Endothelial cell of umbilical vein (primary cell): ENCODE measurements around the gene GALNT11. TPM values are rescaled to one million over a fixed set of nuclear protein-coding genes. Genes with fewer than 3 reads are reported as not detected.

ENCODE experiments used
- BruUV-seq: library from RNA; stranded (reverse); fragments of 400-500 nt; replicated peaks from 2 replicates; lab custom pipeline; 2021; lab: Mats Ljungman, UMichigan
- CTCF ChIA-PET: fragments of 300-600, 350-600 bp; sonication (Branson Sonifier 250); formaldehyde crosslinking; loops from one replicate; lab custom pipeline; 2021; ENCODE audit warnings: antibody characterized with exemption, inconsistent platforms; lab: Charles Lee
- POLR2A ChIA-PET: fragments of 300-600, 350-600 bp; sonication (Branson Sonifier 250); formaldehyde crosslinking; loops from one replicate; lab custom pipeline; 2021; ENCODE audit warnings: antibody characterized with exemption, inconsistent platforms; lab: Charles Lee
- DNase-seq: peaks from one replicate; pipeline ENCODE4 v3.0.0-alpha.2; 2011; ENCODE audit warnings: low read depth, low spot score
- FAIRE-seq: peaks from 2 replicates; lab custom pipeline; 2011; peaks lifted over from hg19 to GRCh38; lab: Jason Lieb, UNC
- H2AFZ ChIP-seq: 2 replicates; pipeline ENCODE4 v1.6.0; 2012; ENCODE audit warnings: low read depth, low read length, control low read depth, inconsistent platforms
- H3K27ac ChIP-seq: 2 replicates; pipeline ENCODE4 v1.5.1; 2011; ENCODE audit warnings: low read depth, mild to moderate bottlenecking, control low read depth, low read length, moderate library complexity; ENCODE audit not compliant: insufficient read depth
- H3K27me3 ChIP-seq, 2 experiments: 2 replicates each; pipeline versions ENCODE4 v1.6.0 to v1.6.1; 2011; ENCODE audit warnings: low read length in 2 of 2, mixed read lengths in 1 of 2; ENCODE audit not compliant: control insufficient read depth in 2 of 2, insufficient read depth in 2 of 2
- H3K36me3 ChIP-seq, 2 experiments: 2 replicates in 1 of 2; 3 replicates in 1 of 2; pipeline ENCODE4 v1.5.1; 2011; ENCODE audit warnings: low read length in 2 of 2, mild to moderate bottlenecking in 1 of 2, moderate library complexity in 1 of 2; ENCODE audit not compliant: control insufficient read depth in 2 of 2, insufficient read depth in 2 of 2; ENCODE audit errors: extremely low read depth in 1 of 2
- H3K4me1 ChIP-seq: 3 replicates; pipeline ENCODE4 v1.5.1; 2011; ENCODE audit warnings: mild to moderate bottlenecking, low read length; ENCODE audit not compliant: control insufficient read depth, insufficient read depth; ENCODE audit errors: extremely low read depth
- H3K4me2 ChIP-seq: 2 replicates; pipeline ENCODE4 v1.6.1; 2011; ENCODE audit warnings: low read length, control low read depth, mixed read lengths; ENCODE audit not compliant: insufficient read depth
- H3K4me3 ChIP-seq, 3 experiments: fragments of 200-600 bp in 1 of 3; sonication (generic), shearing (Covaris generic) in 1 of 3; replicated peaks in 1 of 3; 2 replicates each; pipeline ENCODE4 v1.5.1; 2011 to 2016; ENCODE audit warnings: control low read depth in 3 of 3, low read length in 3 of 3, mild to moderate bottlenecking in 2 of 3, inconsistent platforms in 1 of 3, low read depth in 1 of 3, moderate library complexity in 1 of 3; ENCODE audit not compliant: insufficient read depth in 1 of 3
- H3K79me2 ChIP-seq: 2 replicates; pipeline ENCODE4 v1.6.0; 2012; ENCODE audit warnings: low read length, inconsistent platforms; ENCODE audit not compliant: control insufficient read depth, insufficient read depth
- H3K9ac ChIP-seq: replicated peaks from 2 replicates; pipeline ENCODE3; 2011; ENCODE audit warnings: low read length, control low read depth; ENCODE audit not compliant: insufficient read depth; ENCODE audit errors: extremely low read depth
- H3K9me1 ChIP-seq: replicated peaks from 3 replicates; pipeline ENCODE4 v1.6.0; 2011; ENCODE audit warnings: mild to moderate bottlenecking, low read length; ENCODE audit not compliant: control insufficient read depth, insufficient read depth; ENCODE audit errors: extremely low read depth
- H3K9me3 ChIP-seq: replicated peaks from 2 replicates; pipeline ENCODE4 v1.5.1; 2012; ENCODE audit warnings: low read length, inconsistent platforms; ENCODE audit not compliant: control insufficient read depth, insufficient read depth
- H4K20me1 ChIP-seq: replicated peaks from 2 replicates; pipeline ENCODE3; 2011; ENCODE audit warnings: mild to moderate bottlenecking, low read length; ENCODE audit not compliant: control insufficient read depth, insufficient read depth; ENCODE audit errors: extremely low read depth
- CTCF ChIP-seq, 2 donors: IDR thresholded peaks; 1 replicate in 1 of 2; 2 replicates in 1 of 2; pipeline ENCODE4 v1.5.1; 2011; ENCODE audit warnings: low read length in 2 of 2, mild to moderate bottlenecking in 2 of 2, moderate library complexity in 2 of 2, control low read depth in 1 of 2, inconsistent platforms in 1 of 2, low read depth in 1 of 2; ENCODE audit not compliant: insufficient read depth in 1 of 2; ENCODE audit errors: extremely low read depth in 1 of 2
- EZH2 ChIP-seq: IDR thresholded peaks from 2 replicates; pipeline ENCODE4 v1.6.1; 2012; ENCODE audit warnings: borderline replicate concordance, low read depth, mild to moderate bottlenecking, moderate library complexity, low read length, inconsistent platforms; ENCODE audit not compliant: severe bottlenecking
- FOS ChIP-seq: IDR thresholded peaks from 2 replicates; pipeline ENCODE4 v1.6.1; 2011; ENCODE audit warnings: mild to moderate bottlenecking, low read length, moderate library complexity, borderline replicate concordance; ENCODE audit not compliant: insufficient read depth
- GATA2 ChIP-seq: IDR thresholded peaks from 2 replicates; pipeline ENCODE4 v1.7.0; 2011; ENCODE audit warnings: low read depth, mild to moderate bottlenecking, moderate library complexity, mixed read lengths, low read length; ENCODE audit not compliant: insufficient read length, insufficient read depth
- JUN ChIP-seq: IDR thresholded peaks from 2 replicates; pipeline ENCODE4 v1.6.1; 2011; ENCODE audit warnings: borderline replicate concordance, low read depth; ENCODE audit not compliant: insufficient read length, insufficient read depth
- MAX ChIP-seq: IDR thresholded peaks from 2 replicates; pipeline ENCODE4 v1.6.1; 2011; ENCODE audit not compliant: insufficient read depth, insufficient read length
- MYC ChIP-seq: IDR thresholded peaks from one replicate; pipeline ENCODE4 v1.6.1; 2011; ENCODE audit warnings: mild to moderate bottlenecking, low read depth, low read length
- POLR2A ChIP-seq: IDR thresholded peaks from 2 replicates; pipeline ENCODE4 v1.6.1; 2012; ENCODE audit warnings: low read depth, mild to moderate bottlenecking, control low read depth, low read length
- POLR2AphosphoS5 ChIP-seq: IDR thresholded peaks from 2 replicates; pipeline ENCODE4 v1.6.1; 2012; ENCODE audit warnings: low read depth, mild to moderate bottlenecking, control low read depth, low read length, moderate library complexity; ENCODE audit not compliant: insufficient read depth
- dilution Hi-C: fragments of 300-500 bp; cut with MboI; formaldehyde crosslinking; loops from one replicate; pipeline ENCODE4 v1.15.0; 2019; ENCODE audit warnings: low sequenced_read_pairs; ENCODE audit not compliant: extremely low pct_ligation_motif_present
- intact Hi-C: fragments of 100-400 bp; cut with micrococcal nuclease; formaldehyde crosslinking; loops from one replicate; pipeline ENCODE4 v1.10.0; 2022
- polyA plus RNA-seq, 4 experiments: library from polyadenylated mRNA; depleted of rRNA in 3 of 4; stranded (reverse) in 3 of 4; unstranded in 1 of 4; fragments of >200 nt; gene quantifications; 2 replicates each; pipeline versions ENCODE4 v1.2.1 to v1.2.3, GENCODE V29; 2011 to 2012; ENCODE audit warnings: missing spikeins in 1 of 4
- small RNA-seq: library from RNA; depleted of rRNA; stranded (forward); fragments of <200 nt; gene quantifications from one replicate; pipeline ENCODE3, GENCODE V24; 2012; ENCODE audit warnings: low replicate concordance, low read depth; ENCODE audit not compliant: insufficient read depth, insufficient read length
- total RNA-seq: library from RNA; stranded (reverse); gene quantifications from 2 replicates; pipeline ENCODE4 v1.2.3, GENCODE V29; 2021

Gene GALNT11
- total and polyA plus RNA-seq, 2 donors (not counting 3 experiments of a cell fraction or from before 2014, with no cell fraction given), result 27.7 to 36.5 TPM

- ChIA-PET CTCF (interaction anchor here (0.7 kb wide), 1 partner anchor 11 kb away, joined by 3 read pairs; no protein-coding TSS in a partner anchor), POLR2A (no interaction called here)
- intact Hi-C loops (no loop called here), dilution Hi-C loops (no loop called here)
- Histone ChIP-seq H3K4me3 (no peak overlapping the region), H3K27ac (no peak overlapping the region), H3K79me2 (no peaks in the 10 kb centered on the region), H2AFZ (no peak overlapping the region), H3K4me1 (no peaks in the 10 kb centered on the region), H3K4me2 (no peak overlapping the region), H3K9me1 (no peaks in the 10 kb centered on the region), H3K9me3 (no peaks in the 10 kb centered on the region), H3K27me3 (no peaks in the 10 kb centered on the region), H3K36me3 (peaks cover 19 to 29% of the 10 kb centered on the region in 2 experiments), H4K20me1 (no peaks in the 10 kb centered on the region), H3K9ac (no peak overlapping the region)
- FAIRE-seq (no peak), DNase-seq (no peak)
- TF ChIP-seq GATA2, result no peak
- no peak for TF ChIP-seq EZH2
- no peak for TF ChIP-seq MYC
- no peak for TF ChIP-seq FOS
- no peak for TF ChIP-seq POLR2A
- no peak for TF ChIP-seq CTCF (IDR thresholded peaks at IDR 0.05; ENCODE audit: extremely low read depth in 1 of 2, insufficient read depth in 1 of 2, low read depth in 1 of 2, low read length in 2 of 2)
- TF ChIP-seq JUN, result no peak
- TF ChIP-seq POLR2AphosphoS5, result no peak
- TF ChIP-seq MAX, result no peak
- BruUV-seq, result TSS peak; percentile 27
Measured at GRCh38 chr7:152162287-152162686, 136.8 kb downstream of the GALNT11 start.

Small RNAs within 50 kb of the gene (small RNA-seq; reads per million reads assigned to genes)
- gene RF00017, result not detected

Other genes with a start within 250 kb of the GALNT11 start
- 45.1 and 51.5 TPM in 2 replicates for gene PRKAG2, start 148.6 kb upstream of the GALNT11 start, total RNA-seq
- gene PRKAG2, start 148.6 kb upstream of the GALNT11 start, polyA plus RNA-seq, result 17.0 and 19.3 TPM in 2 replicates
- gene GALNTL5, start 69.2 kb upstream of the GALNT11 start, total RNA-seq, result not detected in 2 replicates
- not detected in 2 replicates for gene GALNTL5, start 69.2 kb upstream of the GALNT11 start, polyA plus RNA-seq